KMS-11 (cell line): Measurements from ENCODE around the gene NETO1.

Source experiments
- H2AFZ ChIP-seq: fragments of 200-600 bp; sonication (generic); 2 replicates; pipeline ENCODE4 v1.6.1; 2016; ENCODE audit warnings: antibody characterized with exemption, mixed run types, low read depth
- H3K27ac ChIP-seq: fragments of 200-600 bp; sonication (generic); 2 replicates; pipeline ENCODE4 v1.6.1; 2016; ENCODE audit warnings: mild to moderate bottlenecking, mixed run types
- H3K27me3 ChIP-seq: fragments of 200-600 bp; sonication (generic); 2 replicates; pipeline ENCODE4 v1.6.1; 2017; ENCODE audit warnings: mild to moderate bottlenecking, low read depth, mixed run types, moderate library complexity; ENCODE audit not compliant: insufficient read depth
- H3K36me3 ChIP-seq: fragments of 200-600 bp; sonication (generic); 2 replicates; pipeline ENCODE4 v1.6.1; 2017; ENCODE audit warnings: mild to moderate bottlenecking, mixed run types; ENCODE audit not compliant: insufficient read depth
- H3K4me1 ChIP-seq: fragments of 200-600 bp; sonication (generic); 2 replicates; pipeline ENCODE4 v1.6.1; 2016; ENCODE audit warnings: mild to moderate bottlenecking, low read depth, mixed run types; ENCODE audit not compliant: poor library complexity, severe bottlenecking
- H3K4me2 ChIP-seq: fragments of 200-600 bp; sonication (generic); 2 replicates; pipeline ENCODE4 v1.7.0; 2016; ENCODE audit warnings: mild to moderate bottlenecking, mixed run types
- H3K4me3 ChIP-seq: fragments of 200-600 bp; sonication (generic); IDR thresholded peaks from 2 replicates; pipeline ENCODE4 v1.6.1; 2017; ENCODE audit warnings: low read depth, low read length, mixed read lengths; ENCODE audit not compliant: insufficient read depth
- H3K79me2 ChIP-seq: fragments of 200-600 bp; sonication (generic); 2 replicates; pipeline ENCODE4 v1.6.1; 2016; ENCODE audit warnings: low read depth, mixed run types; ENCODE audit not compliant: insufficient read depth
- H3K9ac ChIP-seq: fragments of 200-600 bp; sonication (generic); 2 replicates; pipeline ENCODE4 v1.6.1; 2016; ENCODE audit warnings: mild to moderate bottlenecking, mixed run types
- H4K20me1 ChIP-seq: fragments of 200-600 bp; sonication (generic); 2 replicates; pipeline ENCODE4 v1.6.1; 2016; ENCODE audit warnings: mild to moderate bottlenecking, mixed run types; ENCODE audit not compliant: insufficient read depth
- CTCF ChIP-seq: fragments of 200-600 bp; sonication (generic); conservative IDR thresholded peaks from 2 replicates; pipeline ENCODE4 v1.6.1; 2017; ENCODE audit warnings: low read depth, mild to moderate bottlenecking, antibody characterized with exemption, low read length, moderate library complexity, mixed read lengths

Gene NETO1

GRCh38 chr18:72720116-72720515, 147.7 kb downstream of the NETO1 start:
- TF ChIP-seq CTCF = no peak
- Histone ChIP-seq H3K9ac (no peak overlapping the region), H2AFZ (no peak overlapping the region), H3K36me3 (no peaks in the 10 kb centered on the region; the same call in 1 of the 2 replicates), H3K79me2 (no peaks in the 10 kb centered on the region), H3K4me3 (no peak overlapping the region), H3K4me1 (no peaks in the 10 kb centered on the region), H3K27ac (no peak overlapping the region), H3K27me3 (no peaks in the 10 kb centered on the region), H4K20me1 (no peaks in the 10 kb centered on the region), H3K4me2 (no peak overlapping the region)

- no peak overlapping the region for H3K27ac ChIP-seq
- no peaks in the 10 kb centered on the region for H3K4me1 ChIP-seq
- no peak overlapping the region for H3K4me2 ChIP-seq
- H4K20me1 ChIP-seq = no peaks in the 10 kb centered on the region
- no peak overlapping the region for H3K9ac ChIP-seq
- H3K79me2 ChIP-seq = no peaks in the 10 kb centered on the region
- TF ChIP-seq CTCF = no peak
- no peak overlapping the region for H3K4me3 ChIP-seq
- H2AFZ ChIP-seq = no peak overlapping the region
- no peaks in the 10 kb centered on the region for H3K36me3 ChIP-seq
- no peaks in the 10 kb centered on the region for H3K27me3 ChIP-seq
Observed at GRCh38 chr18:72704202-72704601, 163.6 kb downstream of the NETO1 start.

- no peaks in the 10 kb centered on the region for H3K27me3 ChIP-seq
- H3K36me3 ChIP-seq = no peaks in the 10 kb centered on the region
- H3K4me1 ChIP-seq = no peaks in the 10 kb centered on the region
- H3K9ac ChIP-seq = no peak overlapping the region
- H3K79me2 ChIP-seq = no peaks in the 10 kb centered on the region
- H4K20me1 ChIP-seq = no peaks in the 10 kb centered on the region
- H3K4me2 ChIP-seq = no peak overlapping the region
- peak; percentile 74 for TF ChIP-seq CTCF
- no peak overlapping the region for H3K27ac ChIP-seq
- H2AFZ ChIP-seq = no peak overlapping the region
- no peak overlapping the region for H3K4me3 ChIP-seq
Observed at GRCh38 chr18:72700961-72701710, 166.7 kb downstream of the NETO1 start.

GRCh38 chr18:72697706-72698105, 170.1 kb downstream of the NETO1 start:
- no peak for TF ChIP-seq CTCF
- Histone ChIP-seq H3K4me3 (no peak overlapping the region), H2AFZ (no peak overlapping the region), H3K36me3 (no peaks in the 10 kb centered on the region), H4K20me1 (no peaks in the 10 kb centered on the region), H3K9ac (no peak overlapping the region), H3K4me2 (no peak overlapping the region), H3K79me2 (no peaks in the 10 kb centered on the region), H3K27ac (no peak overlapping the region), H3K27me3 (no peaks in the 10 kb centered on the region), H3K4me1 (no peaks in the 10 kb centered on the region)
